ES-I3 (cell line): ENCODE results near the gene MICAL2.

Source experiments
- H3K36me3 ChIP-seq: 2 replicates; pipeline ENCODE4 v1.6.1; 2013; ENCODE audit warnings: mild to moderate bottlenecking, low read length, control low read depth, moderate library complexity; ENCODE audit not compliant: insufficient read depth
- H3K4me1 ChIP-seq: 2 replicates; pipeline ENCODE4 v1.6.1; 2013; ENCODE audit warnings: mild to moderate bottlenecking, control low read depth, low read length; ENCODE audit not compliant: insufficient read depth
- H3K9ac ChIP-seq: 2 replicates; pipeline ENCODE4 v1.6.1; 2013; ENCODE audit warnings: low read depth, mild to moderate bottlenecking, low read length, moderate library complexity
- H3K9me3 ChIP-seq: 2 replicates; pipeline ENCODE4 v1.6.1; 2013; ENCODE audit warnings: mild to moderate bottlenecking, low read length, moderate library complexity; ENCODE audit not compliant: control insufficient read depth, insufficient read depth

MICAL2 gene

DNA sequence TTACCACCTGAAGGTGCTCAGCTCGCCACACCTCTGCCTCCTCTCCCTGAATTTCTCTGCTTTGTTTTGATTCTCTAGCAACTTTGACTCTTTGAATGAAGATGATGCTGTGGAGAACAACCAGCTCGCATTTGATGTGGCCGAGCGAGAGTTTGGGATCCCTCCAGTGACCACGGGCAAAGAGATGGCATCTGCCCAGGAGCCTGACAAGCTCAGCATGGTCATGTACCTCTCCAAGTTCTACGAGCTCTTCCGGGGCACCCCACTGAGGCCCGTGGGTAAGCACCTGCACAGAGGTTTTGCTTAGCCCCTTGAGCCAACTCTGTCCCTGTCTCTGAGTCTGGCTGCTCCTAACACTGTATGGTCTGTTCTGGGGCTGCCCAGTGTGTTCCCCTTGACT lies 115.7 kb downstream of the MICAL2 start:
- Histone ChIP-seq H3K9me3 (no peaks in the 10 kb centered on the region), H3K4me1 (no peaks in the 10 kb centered on the region), H3K9ac (no peak overlapping the region), H3K36me3 (no peaks in the 10 kb centered on the region)

DNA sequence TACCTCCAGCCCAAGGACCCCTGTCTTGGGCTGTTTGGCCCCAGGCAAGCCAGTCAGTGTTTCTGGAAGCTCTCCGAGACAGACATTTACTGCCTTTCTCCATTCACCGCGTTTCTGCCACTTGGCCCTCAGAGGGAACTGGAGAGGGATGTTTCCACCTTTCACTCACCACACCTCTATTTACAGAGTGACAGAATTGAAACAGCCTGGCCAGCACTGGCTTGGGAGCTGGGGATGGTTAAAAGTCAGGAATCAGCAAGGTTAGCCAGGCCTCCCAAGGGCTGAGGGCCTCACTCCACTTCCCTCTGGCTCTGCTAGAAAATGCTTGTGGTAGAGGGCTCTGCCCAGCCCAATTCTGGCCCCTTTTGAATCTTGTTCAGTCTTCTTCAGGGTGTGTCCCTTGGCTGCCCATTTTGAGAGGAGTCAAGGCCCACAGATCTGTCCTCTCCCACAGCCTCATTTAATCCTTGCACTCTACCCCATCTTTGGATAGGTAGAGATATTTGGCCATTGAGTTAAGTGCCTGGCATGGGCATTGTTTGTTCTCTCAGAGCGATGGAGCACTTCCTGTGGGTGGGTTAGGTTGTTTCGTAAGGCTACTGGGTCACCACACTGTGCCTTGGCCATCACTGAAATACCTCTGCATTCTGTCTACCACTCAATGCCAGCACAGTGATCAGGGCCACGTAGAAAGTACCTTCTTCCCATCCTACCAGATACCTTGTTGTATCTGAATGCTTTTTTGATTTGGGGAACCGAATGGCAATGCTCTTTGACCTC lies 119.2 kb downstream of the MICAL2 start:
- no peaks in the 10 kb centered on the region for H3K36me3 ChIP-seq
- no peak overlapping the region for H3K9ac ChIP-seq
- H3K9me3 ChIP-seq, result no peaks in the 10 kb centered on the region
- no peaks in the 10 kb centered on the region for H3K4me1 ChIP-seq

DNA sequence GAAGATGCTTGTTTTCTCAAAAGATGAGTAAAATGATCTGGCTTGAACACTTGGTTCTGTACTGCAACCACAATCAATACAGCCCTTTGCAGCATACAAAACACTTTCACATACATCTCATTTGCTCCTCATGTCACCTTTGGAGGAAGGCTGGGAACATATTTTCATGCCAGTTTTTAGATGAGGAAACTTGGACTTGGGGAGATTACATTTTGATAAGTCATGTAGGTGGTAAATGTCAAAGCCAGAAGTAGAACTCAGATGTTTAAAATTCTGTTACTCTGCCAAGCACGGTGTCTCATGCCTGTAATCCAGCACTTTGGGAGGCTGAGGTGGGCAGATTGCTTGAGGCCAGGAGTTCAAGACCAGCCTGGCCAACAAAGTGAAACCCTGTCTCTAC lies 121.8 kb downstream of the MICAL2 start:
- Histone ChIP-seq H3K9me3 (no peaks in the 10 kb centered on the region), H3K36me3 (no peaks in the 10 kb centered on the region), H3K4me1 (no peaks in the 10 kb centered on the region), H3K9ac (no peak overlapping the region)

- Histone ChIP-seq H3K9ac (no peak overlapping the region), H3K4me1 (no peaks in the 10 kb centered on the region), H3K36me3 (no peaks in the 10 kb centered on the region)
These were observed 122.6 kb downstream of the MICAL2 start for GRCh38 chr11:12232817-12233601.

DNA sequence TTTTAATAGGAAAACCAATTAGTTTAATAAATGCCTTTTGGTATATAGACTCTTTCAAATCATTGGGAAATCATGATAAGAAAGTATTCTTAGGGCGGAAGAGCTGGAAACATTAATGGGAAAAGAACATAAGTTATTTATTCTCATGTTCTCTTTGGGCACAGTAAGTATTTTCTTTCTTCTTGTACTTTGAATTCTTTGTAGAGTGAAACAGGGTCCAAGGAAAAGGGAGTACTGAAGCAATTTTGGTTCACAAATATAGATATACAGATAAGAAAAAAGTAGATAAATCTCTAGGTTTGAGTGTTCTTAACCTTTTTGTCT lies 123.2 kb downstream of the MICAL2 start:
- Histone ChIP-seq H3K9me3 (no peaks in the 10 kb centered on the region), H3K4me1 (no peaks in the 10 kb centered on the region), H3K36me3 (no peaks in the 10 kb centered on the region), H3K9ac (no peak overlapping the region)

More at GRCh38 chr11:12232817-12233601, 122.6 kb downstream of the MICAL2 start:
- no peaks in the 10 kb centered on the region for H3K9me3 ChIP-seq

DNA sequence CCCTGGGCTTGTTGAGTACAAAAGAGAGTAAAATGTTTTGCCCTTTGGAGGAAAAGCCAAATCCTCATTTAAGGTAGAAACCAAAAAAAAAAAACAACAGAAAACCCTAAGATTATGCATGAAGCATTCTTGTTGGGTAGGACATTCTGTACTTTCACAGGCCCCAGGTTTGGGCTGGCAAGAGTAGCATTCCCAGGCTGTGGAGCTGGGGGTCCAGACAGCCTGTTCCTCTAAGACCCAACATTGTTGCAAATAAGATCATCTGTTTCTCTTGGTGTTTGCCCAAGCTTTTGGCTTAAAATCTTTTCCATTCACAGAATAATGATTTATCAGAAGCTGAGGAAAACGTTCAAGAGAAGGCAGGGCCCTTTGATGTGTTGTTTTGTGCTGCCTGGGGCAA lies 123.8 kb downstream of the MICAL2 start:
- H3K36me3 ChIP-seq, result no peaks in the 10 kb centered on the region
- no peaks in the 10 kb centered on the region for H3K9me3 ChIP-seq
- no peak overlapping the region for H3K9ac ChIP-seq
- no peaks in the 10 kb centered on the region for H3K4me1 ChIP-seq

DNA sequence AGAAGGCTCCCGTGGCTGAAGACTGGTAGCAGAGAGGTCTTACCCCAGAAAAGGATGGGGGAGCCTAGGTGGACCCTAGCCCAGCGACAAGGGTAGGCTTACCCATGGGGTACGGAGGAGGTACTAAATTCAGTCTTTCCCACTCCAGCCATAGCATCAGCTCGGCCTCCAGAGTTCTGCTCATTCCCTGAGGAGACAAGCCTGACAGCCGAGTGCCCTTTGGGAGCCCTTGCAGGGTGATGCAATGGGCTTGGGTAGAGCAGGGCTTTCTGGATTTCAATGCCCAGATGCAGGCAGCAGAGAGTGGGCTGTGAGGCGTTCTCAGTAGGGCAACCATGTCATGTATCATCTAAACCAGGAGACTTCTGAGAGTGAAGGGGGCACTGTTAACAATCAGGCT lies 124.7 kb downstream of the MICAL2 start:
- Histone ChIP-seq H3K36me3 (no peaks in the 10 kb centered on the region), H3K9me3 (no peaks in the 10 kb centered on the region), H3K4me1 (no peaks in the 10 kb centered on the region), H3K9ac (no peak overlapping the region)

DNA sequence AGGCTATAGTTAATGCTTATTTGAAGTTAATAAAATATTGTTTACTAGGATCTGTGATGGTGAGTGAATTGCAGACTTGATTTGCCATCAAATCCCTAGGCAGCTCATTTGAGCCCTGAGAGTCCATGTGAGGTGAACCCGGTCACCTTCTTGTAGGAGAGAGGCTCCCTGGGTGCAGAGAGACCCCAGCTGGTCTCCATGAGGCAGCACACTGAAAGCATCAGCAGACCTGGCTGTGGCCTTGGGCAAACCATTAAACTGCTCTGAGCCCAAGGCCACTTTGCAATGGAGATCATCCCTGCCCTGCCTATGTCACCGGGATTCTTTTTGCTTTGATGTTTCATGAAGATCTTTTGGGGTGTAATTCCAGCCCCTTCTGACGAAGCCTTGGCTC lies 125.2 kb downstream of the MICAL2 start:
- no peaks in the 10 kb centered on the region for H3K9me3 ChIP-seq
- no peaks in the 10 kb centered on the region for H3K36me3 ChIP-seq
- no peaks in the 10 kb centered on the region for H3K4me1 ChIP-seq
- no peak overlapping the region for H3K9ac ChIP-seq

- H3K4me1 ChIP-seq, result no peaks in the 10 kb centered on the region
- no peak overlapping the region for H3K9ac ChIP-seq
- no peaks in the 10 kb centered on the region for H3K36me3 ChIP-seq
These were observed 125.8 kb downstream of the MICAL2 start for GRCh38 chr11:12235947-12236743.

GRCh38 chr11:12236744-12237101 lies 126.3 kb downstream of the MICAL2 start:
- H3K36me3 ChIP-seq, result no peaks in the 10 kb centered on the region
- H3K9me3 ChIP-seq, result no peaks in the 10 kb centered on the region
- no peak overlapping the region for H3K9ac ChIP-seq
- no peaks in the 10 kb centered on the region for H3K4me1 ChIP-seq

More at GRCh38 chr11:12235947-12236743, 125.8 kb downstream of the MICAL2 start:
- H3K9me3 ChIP-seq, result no peaks in the 10 kb centered on the region

DNA sequence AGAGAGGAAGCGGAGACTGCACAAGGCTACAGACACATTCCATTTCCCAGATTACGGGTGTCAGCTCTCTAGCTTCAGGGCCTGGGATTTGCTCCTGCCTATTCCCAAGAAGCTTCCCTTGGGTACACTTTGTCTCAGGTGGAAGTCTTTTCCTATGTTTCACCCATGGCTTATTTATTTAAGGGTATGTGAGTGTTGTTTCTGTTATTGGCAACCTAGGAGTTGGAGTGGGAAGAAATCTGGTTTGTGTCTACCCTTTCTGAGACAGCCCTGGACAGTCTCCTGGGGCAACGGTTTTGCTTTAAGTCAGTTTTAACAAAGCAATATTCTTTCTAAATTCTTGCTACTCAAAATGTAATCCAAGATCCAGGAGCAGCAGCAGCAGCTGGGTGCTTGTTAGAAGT lies 127.0 kb downstream of the MICAL2 start:
- no peak overlapping the region for H3K9ac ChIP-seq
- no peaks in the 10 kb centered on the region for H3K36me3 ChIP-seq
- H3K4me1 ChIP-seq, result peaks cover 4% of the 10 kb centered on the region; the same call in 1 of the 2 replicates

DNA sequence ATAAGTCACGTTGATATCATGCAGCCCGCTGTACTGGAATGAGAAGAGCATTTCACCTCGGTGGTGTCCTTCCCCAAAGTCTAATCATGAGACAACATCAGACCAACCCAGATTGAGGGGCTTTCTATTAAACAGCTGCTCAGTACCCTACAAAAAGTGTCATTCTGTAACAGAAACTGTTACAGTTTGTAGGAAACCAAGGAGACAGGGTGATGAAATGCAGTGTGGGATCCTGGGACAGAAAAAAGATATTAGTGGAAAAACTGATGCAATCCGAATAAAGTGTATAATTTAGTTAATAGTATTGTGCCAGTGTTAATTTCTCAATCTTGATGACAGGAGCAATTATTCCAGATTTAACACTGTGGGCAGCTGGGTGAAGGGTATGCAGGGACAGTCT lies 128.0 kb downstream of the MICAL2 start:
- no peak overlapping the region for H3K9ac ChIP-seq
- H3K36me3 ChIP-seq, result no peaks in the 10 kb centered on the region
- peaks cover 7% of the 10 kb centered on the region; the same call in 1 of the 2 replicates for H3K4me1 ChIP-seq
- H3K9me3 ChIP-seq, result no peaks in the 10 kb centered on the region

More for the DNA sequence above, 127.0 kb downstream of the MICAL2 start:
- H3K9me3 ChIP-seq, result no peaks in the 10 kb centered on the region

DNA sequence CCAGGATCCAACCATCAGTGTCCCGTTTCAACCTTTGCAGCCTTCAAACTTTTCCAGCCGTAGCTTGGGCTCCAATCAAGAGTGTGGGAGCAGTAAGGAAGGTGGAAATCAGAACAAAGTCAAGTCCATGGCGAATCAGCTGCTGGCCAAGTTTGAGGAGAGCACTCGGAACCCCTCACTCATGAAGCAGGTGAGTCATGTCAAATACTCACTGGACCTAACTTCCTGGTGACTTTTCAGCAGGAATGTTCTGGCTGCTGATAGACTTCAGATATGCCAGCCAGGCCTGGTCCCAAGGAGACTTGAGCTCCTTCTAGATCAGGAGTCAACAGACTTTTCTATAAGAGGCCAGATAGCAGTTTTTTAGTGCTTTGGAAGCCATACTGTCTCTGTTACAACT lies 129.0 kb downstream of the MICAL2 start:
- no peak overlapping the region for H3K9ac ChIP-seq
- peaks cover 7% of the 10 kb centered on the region; the same call in 1 of the 2 replicates for H3K4me1 ChIP-seq
- no peaks in the 10 kb centered on the region for H3K9me3 ChIP-seq
- H3K36me3 ChIP-seq, result no peaks in the 10 kb centered on the region

- Histone ChIP-seq H3K9me3 (no peaks in the 10 kb centered on the region), H3K36me3 (no peaks in the 10 kb centered on the region), H3K4me1 (peaks cover 7% of the 10 kb centered on the region; the same call in 1 of the 2 replicates), H3K9ac (no peak overlapping the region)
These were observed 129.5 kb downstream of the MICAL2 start for GRCh38 chr11:12239804-12240371.
